K562 (cell line): ENCODE data around the gene ARHGAP12. TPM values are rescaled to one million over a fixed set of nuclear protein-coding genes. Genes with fewer than 3 reads are reported as not detected.

Experiments
- CC2D1A ChIP-seq: fragments of 450-650 bp; IDR thresholded peaks from 2 replicates; pipeline ENCODE4 v1.6.1; 2017; ENCODE audit warnings: mild to moderate bottlenecking
- E4F1 ChIP-seq: fragments of 250-450 bp; sonication (Bioruptor Pico); IDR thresholded peaks from 2 replicates; pipeline ENCODE4 v1.5.0; 2021; ENCODE audit warnings: mild to moderate bottlenecking, borderline replicate concordance
- ELF1 ChIP-seq: fragments of 200-800 bp; sonication (Bioruptor generic); IDR thresholded peaks from 2 replicates; pipeline ENCODE4 v1.6.1; 2016; ENCODE audit warnings: missing genetic modification characterization, missing compliant biosample characterization
- ELF2 ChIP-seq: fragments of 250-450 bp; sonication (Bioruptor Pico); IDR thresholded peaks from 2 replicates; pipeline ENCODE4 v1.5.0; 2021; ENCODE audit warnings: mild to moderate bottlenecking
- ETV1 ChIP-seq: fragments of 450-650 bp; conservative IDR thresholded peaks from 2 replicates; pipeline ENCODE4 v1.6.1; 2016; ENCODE audit warnings: missing genetic modification characterization, control low read depth, low read depth, missing compliant biosample characterization
- EZH2 ChIP-seq: IDR thresholded peaks from 2 replicates; pipeline ENCODE4 v1.6.1; 2012; ENCODE audit warnings: low read depth, mild to moderate bottlenecking, inconsistent platforms, low read length, borderline replicate concordance
- GTF2A2 ChIP-seq: IDR thresholded peaks from 2 replicates; pipeline ENCODE4 v1.6.1; 2016; ENCODE audit warnings: mild to moderate bottlenecking, missing genetic modification characterization, missing compliant biosample characterization
- HIVEP1 ChIP-seq: fragments of 250-450 bp; sonication (Bioruptor Pico); IDR thresholded peaks from 2 replicates; pipeline ENCODE4 v1.4.0; 2020; ENCODE audit warnings: mild to moderate bottlenecking
- KDM2B ChIP-seq: fragments of 250-450 bp; sonication (Bioruptor Pico); IDR thresholded peaks from 2 replicates; pipeline ENCODE4 v1.8.0; 2021; ENCODE audit warnings: mild to moderate bottlenecking, moderate library complexity
- KLF1 ChIP-seq: fragments of 450-650 bp; IDR thresholded peaks from 2 replicates; pipeline ENCODE4 v1.6.1; 2016; ENCODE audit warnings: missing genetic modification characterization, missing compliant biosample characterization
- MEIS2 ChIP-seq: fragments of 450-650 bp; IDR thresholded peaks from 2 replicates; pipeline ENCODE4 v1.6.1; 2014; ENCODE audit warnings: mild to moderate bottlenecking; ENCODE audit not compliant: partially characterized antibody
- NR2C2 ChIP-seq, 2 experiments: fragments of 200-800 bp in 1 of 2; sonication (Bioruptor generic) in 1 of 2; sonication (generic) in 1 of 2; formaldehyde crosslinking in 1 of 2; IDR thresholded peaks; 2 replicates each; pipeline versions ENCODE4 v1.6.1 to v1.8.0; 2016 to 2022; ENCODE audit warnings: mild to moderate bottlenecking in 1 of 2, missing compliant biosample characterization in 1 of 2, missing genetic modification characterization in 1 of 2, missing genetic modification reagents in 1 of 2
- PHB2 ChIP-seq: fragments of 450-650 bp; IDR thresholded peaks from 2 replicates; pipeline ENCODE4 v1.6.1; 2017; ENCODE audit warnings: low read depth
- PTBP1 ChIP-seq: fragments of 200-400 bp; formaldehyde crosslinking; IDR thresholded peaks from 2 replicates; pipeline ENCODE4 v1.6.1; 2017; ENCODE audit warnings: low read depth, low read length
- SAFB ChIP-seq: fragments of 200-400 bp; formaldehyde crosslinking; IDR thresholded peaks from 2 replicates; pipeline ENCODE4 v1.6.1; 2017; ENCODE audit warnings: low read depth, low read length, borderline replicate concordance
- SAFB2 ChIP-seq: fragments of 200-400 bp; formaldehyde crosslinking; IDR thresholded peaks from 2 replicates; pipeline ENCODE4 v1.6.1; 2018; ENCODE audit warnings: borderline replicate concordance, low read length, low read depth, moderate library complexity; ENCODE audit not compliant: severe bottlenecking
- SAP30 ChIP-seq: fragments of 200-600 bp; sonication (generic); IDR thresholded peaks from 2 replicates; pipeline ENCODE4 v1.6.1; 2012; ENCODE audit warnings: borderline replicate concordance, low read depth, mild to moderate bottlenecking, moderate library complexity, low read length, control low read depth, inconsistent platforms; ENCODE audit not compliant: insufficient read depth, poor library complexity, severe bottlenecking
- SREBF2 ChIP-seq: sonication (generic); formaldehyde crosslinking; IDR thresholded peaks from 2 replicates; pipeline ENCODE4 v1.4.0; 2020; ENCODE audit warnings: mild to moderate bottlenecking, missing genetic modification reagents
- TARDBP ChIP-seq: fragments of 450-650 bp; IDR thresholded peaks from 2 replicates; pipeline ENCODE4 v1.6.1; 2016
- TCFL5 ChIP-seq: fragments of 250-450 bp; sonication (Bioruptor Pico); conservative IDR thresholded peaks from 2 replicates; pipeline ENCODE4 v1.6.1; 2021; ENCODE audit warnings: mild to moderate bottlenecking, moderate library complexity, matching md5 sums
- WHSC1 ChIP-seq: IDR thresholded peaks from one replicate; pipeline ENCODE4 v1.6.1; 2012; ENCODE audit warnings: low read length, control low read depth, inconsistent platforms
- XRCC4 ChIP-seq: IDR thresholded peaks from one replicate; pipeline ENCODE4 v1.6.1; 2011; ENCODE audit not compliant: insufficient read depth, insufficient read length; ENCODE audit errors: extremely low read depth
- XRCC5 ChIP-seq: fragments of 200-400 bp; formaldehyde crosslinking; IDR thresholded peaks from 2 replicates; pipeline ENCODE4 v1.6.1; 2017; ENCODE audit warnings: low read depth, mild to moderate bottlenecking, low read length
- ZC3H8 ChIP-seq: fragments of 450-650 bp; IDR thresholded peaks from 2 replicates; pipeline ENCODE4 v1.6.1; 2017
- ZNF174 ChIP-seq: fragments of 250-450 bp; sonication (Bioruptor Pico); IDR thresholded peaks from 2 replicates; pipeline ENCODE4 v1.4.0; 2020; ENCODE audit warnings: mild to moderate bottlenecking
- polyA plus RNA-seq, 8 experiments: library from polyadenylated mRNA; depleted of rRNA in 4 of 8; stranded (reverse) in 5 of 8; unstranded in 3 of 8; fragments of >200 nt; fragmentation: Nextera tagmentation in 2 of 8; fragmentation: Illumina TruSeq in 1 of 8; extraction: Ambion mirVana in 2 of 8; extraction: Trizol in 1 of 8; gene quantifications; 2 replicates each; pipeline versions ENCODE4 v1.2.1 to v1.2.3, GENCODE V29; 2011 to 2014; ENCODE audit warnings: inconsistent platforms in 1 of 8, missing spikeins in 1 of 8
- total RNA-seq, 7 experiments: library from RNA; depleted of rRNA in 6 of 7; stranded (reverse); fragments of >200 nt in 6 of 7; fragmentation: Illumina TruSeq in 2 of 7; extraction: Trizol in 2 of 7; gene quantifications; 2 replicates each; pipeline versions ENCODE4 v1.2.1 to v1.2.3, GENCODE V29; 2011 to 2021; ENCODE audit warnings: low replicate concordance in 1 of 7
- TF ChIP-seq, protein P1 (sequence below): fragments of 200-800 bp; sonication (Bioruptor generic); IDR thresholded peaks from 2 replicates; pipeline ENCODE4 v1.6.1; 2017; ENCODE audit warnings: missing genetic modification characterization, missing compliant biosample characterization
- TF ChIP-seq, protein P2 (sequence below): fragments of 250-450 bp; sonication (Bioruptor Pico); IDR thresholded peaks from 2 replicates; pipeline ENCODE4 v1.4.0; 2020; ENCODE audit warnings: borderline replicate concordance

The ARHGAP12 gene
- total and polyA plus RNA-seq, 9 of the 15 experiments (the other 6 are each of a cell fraction or from before 2014, with no cell fraction given) = 4.4 to 18.7 (median 10.1) TPM

DNA sequence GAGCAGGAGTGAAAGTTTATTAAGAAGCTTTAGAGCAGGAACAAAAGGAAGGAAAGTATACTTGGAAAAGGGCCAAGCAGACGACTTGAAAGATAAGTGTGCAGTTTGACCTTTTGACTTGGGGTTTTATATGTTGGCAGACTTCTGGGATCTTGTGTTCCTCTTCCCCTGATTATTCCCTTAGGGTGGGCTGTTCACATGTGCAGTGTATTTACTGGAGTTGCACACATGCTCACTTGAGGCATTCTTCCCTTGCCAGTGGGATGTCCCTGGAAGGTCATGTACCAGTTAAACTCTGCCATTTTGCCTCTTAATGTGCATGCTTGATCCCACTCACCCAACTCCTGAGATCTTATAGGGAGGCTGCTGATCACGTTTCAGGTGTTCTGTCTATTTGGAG is 23.4 kb upstream of the ARHGAP12 start (continued):
- TF ChIP-seq E4F1 (CRISPR knock-in tag) (no peak), PTBP1 (no peak), HIVEP1 (CRISPR knock-in tag) (no peak), PHB2 (no peak; the same call in none of the 2 replicates), WHSC1 (no peak), NR2C2 (CRISPR knock-in tag; IDR thresholded peaks at IDR 0.05) (no peak; the same call in 1 of the 2 replicates), NR2C2 (tag; IDR thresholded peaks at IDR 0.05) (peak; percentile 56; the same call in 1 of the 2 replicates), XRCC4 (no peak), SAP30 (no peak), GTF2A2 (tag) (no peak), MEIS2 (peak; percentile 69), XRCC5 (no peak), CC2D1A (peak; percentile 14; the same call in 1 of the 2 replicates), SAFB (no peak), TARDBP (no peak), TCFL5 (CRISPR knock-in tag) (no peak), KDM2B (CRISPR knock-in tag) (no peak), ELF2 (no peak), SREBF2 (no peak), KLF1 (tag) (no peak), EZH2 (no peak), ZNF174 (no peak), ELF1 (no peak), ZC3H8 (no peak), ETV1 (tag) (no peak), SAFB2 (no peak)
- TF ChIP-seq, protein P1, sequence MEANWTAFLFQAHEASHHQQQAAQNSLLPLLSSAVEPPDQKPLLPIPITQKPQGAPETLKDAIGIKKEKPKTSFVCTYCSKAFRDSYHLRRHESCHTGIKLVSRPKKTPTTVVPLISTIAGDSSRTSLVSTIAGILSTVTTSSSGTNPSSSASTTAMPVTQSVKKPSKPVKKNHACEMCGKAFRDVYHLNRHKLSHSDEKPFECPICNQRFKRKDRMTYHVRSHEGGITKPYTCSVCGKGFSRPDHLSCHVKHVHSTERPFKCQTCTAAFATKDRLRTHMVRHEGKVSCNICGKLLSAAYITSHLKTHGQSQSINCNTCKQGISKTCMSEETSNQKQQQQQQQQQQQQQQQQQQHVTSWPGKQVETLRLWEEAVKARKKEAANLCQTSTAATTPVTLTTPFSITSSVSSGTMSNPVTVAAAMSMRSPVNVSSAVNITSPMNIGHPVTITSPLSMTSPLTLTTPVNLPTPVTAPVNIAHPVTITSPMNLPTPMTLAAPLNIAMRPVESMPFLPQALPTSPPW (CRISPR knock-in tag) = no peak
- TF ChIP-seq, protein P2, sequence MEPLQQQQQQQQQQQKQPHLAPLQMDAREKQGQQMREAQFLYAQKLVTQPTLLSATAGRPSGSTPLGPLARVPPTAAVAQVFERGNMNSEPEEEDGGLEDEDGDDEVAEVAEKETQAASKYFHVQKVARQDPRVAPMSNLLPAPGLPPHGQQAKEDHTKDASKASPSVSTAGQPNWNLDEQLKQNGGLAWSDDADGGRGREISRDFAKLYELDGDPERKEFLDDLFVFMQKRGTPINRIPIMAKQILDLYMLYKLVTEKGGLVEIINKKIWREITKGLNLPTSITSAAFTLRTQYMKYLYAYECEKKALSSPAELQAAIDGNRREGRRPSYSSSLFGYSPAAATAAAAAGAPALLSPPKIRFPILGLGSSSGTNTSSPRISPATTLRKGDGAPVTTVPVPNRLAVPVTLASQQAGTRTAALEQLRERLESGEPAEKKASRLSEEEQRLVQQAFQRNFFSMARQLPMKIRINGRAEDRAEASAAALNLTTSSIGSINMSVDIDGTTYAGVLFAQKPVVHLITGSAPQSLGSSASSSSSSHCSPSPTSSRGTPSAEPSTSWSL (CRISPR knock-in tag) = no peak
